Stimulated activated CD4-positive, alpha-beta T cell treated with anti-CD3 and anti-CD28 coated beads, Interleukin-4, amount 100 ng/mL, for 48 hours (primary cell): ENCODE results near the gene PCTP.

ENCODE experiments used
- DNase-seq, 2 donors: peaks; one replicate each; pipeline ENCODE4 v3.0.0-alpha.2; 2020; ENCODE audit warnings: low read depth in 2 of 2

Gene PCTP

DNA sequence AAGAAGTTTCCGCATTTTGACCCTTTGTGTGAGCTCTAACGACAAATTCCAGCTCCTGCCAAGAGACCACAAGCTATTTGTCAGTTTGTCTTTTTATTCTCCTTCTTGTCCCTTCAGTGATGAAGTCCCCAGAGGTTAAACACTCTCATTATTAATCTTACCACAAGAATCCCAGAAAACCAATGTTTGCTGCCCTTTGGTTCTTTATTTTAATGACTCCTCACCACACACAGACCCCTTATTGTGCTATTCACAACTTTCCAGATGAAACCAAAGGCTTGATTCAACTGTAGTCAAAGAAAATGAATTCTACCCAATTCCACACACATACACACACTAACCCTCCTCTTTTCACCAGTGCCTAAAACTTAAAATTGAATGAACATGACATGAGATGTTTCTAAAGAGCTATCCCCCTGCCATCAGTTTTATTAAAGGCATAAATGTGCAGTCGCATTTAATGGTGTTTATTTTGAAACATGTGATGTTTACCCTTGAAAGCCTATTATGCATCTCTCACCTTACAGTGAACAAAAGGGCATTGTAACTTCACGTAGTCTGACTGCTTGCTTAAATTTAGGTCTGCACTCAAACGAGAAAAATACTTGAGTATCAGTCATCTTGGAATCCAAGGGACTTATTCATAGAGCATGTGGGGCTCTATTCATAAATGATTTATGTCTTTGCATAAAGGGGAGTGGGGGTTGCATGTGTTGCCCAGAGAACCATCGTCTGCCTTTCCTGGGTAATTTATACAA lies 44.1 kb downstream of the PCTP start:
- DNase-seq, result no peak

DNA sequence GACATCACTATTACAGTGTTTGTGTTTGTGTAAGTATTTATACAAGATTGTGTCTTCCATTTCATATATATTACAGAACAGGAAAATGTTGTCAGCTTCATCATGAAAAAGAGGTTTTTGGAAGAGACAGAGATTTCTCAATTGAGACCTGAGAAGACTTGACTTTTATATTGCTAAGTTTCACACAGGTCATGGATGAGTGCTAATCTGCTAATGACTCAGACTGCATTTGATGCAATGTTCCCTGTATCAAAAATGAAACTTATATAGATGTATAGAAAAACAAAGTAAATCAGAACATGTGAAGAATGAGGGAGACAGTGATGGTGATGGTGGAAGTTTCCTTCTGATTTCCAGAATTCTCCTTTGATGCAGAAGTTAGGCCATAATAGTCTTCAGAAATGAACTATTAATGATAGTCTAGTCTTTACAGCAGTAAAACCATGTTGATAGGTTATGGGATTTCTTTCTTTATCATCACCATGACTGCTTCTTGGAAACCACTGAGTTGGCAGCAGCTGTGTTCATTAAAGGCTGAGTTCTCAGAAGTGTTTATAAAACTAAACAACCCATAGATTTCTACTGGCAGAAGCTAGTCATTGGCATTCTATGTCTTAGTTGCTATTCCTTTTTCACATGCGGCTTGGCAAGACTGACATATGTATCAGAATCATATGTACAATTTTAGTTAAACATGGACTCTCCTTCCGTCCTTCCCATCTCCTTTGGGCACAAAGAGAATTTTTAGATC lies 56.1 kb downstream of the PCTP start:
- no peak for DNase-seq

DNA sequence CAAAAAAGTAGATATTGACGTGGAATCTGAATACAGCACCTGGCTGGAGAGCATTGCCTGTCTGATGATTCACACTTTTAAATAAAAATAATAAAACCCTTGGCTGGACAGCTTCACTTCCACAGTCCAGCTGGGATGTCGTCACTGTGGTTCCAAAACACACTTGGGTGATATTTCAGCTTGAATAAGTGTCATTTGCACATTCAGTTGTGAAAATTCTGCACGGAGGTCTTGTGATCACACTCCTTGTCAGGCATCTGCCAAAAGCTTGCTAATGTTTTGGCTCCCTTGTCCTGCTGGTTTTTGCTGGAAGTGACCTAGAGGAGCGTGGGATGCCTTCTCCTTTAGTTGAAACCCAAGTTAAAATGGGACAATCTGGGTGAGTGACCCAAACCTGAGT lies 60.7 kb downstream of the PCTP start:
- DNase-seq, result no peak

DNA sequence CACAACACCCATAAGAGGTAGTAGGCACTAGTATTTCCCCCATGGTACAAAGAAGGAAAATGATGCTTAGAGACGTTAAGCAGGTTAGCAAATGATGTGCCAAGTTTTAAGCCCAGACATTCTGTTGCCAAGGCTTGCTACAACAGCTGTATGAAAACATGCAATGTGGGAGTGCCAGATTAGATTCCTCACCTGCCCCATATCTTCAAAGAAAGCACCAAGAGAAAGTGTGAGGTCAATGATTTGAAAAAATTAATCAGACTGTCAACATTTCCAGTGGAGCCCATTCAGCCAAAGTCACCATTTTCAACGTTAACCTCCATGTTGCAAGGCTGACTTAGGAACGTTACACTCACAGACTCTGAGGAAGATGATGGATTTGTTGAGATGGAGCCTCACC lies 61.5 kb downstream of the PCTP start:
- no peak for DNase-seq

DNA sequence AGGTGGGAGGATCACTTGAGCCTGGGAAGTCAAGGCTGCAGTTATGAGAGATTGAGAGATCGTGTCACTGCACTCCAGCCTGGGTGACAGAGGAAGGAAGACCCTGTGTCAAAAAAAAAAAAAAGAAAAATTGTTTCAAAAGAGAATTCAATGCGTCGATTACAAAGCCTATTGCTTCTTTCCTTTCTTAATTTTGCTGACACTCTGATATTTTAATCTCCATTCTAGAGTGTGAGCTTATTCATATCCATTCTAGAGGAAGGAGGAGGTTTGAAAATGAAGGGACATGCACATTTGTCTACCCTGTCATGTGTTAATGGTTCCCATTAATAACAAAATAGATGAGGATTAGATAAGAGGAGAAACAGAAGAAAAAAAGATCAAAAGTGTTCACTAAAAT lies 63.1 kb downstream of the PCTP start:
- no peak for DNase-seq

DNA sequence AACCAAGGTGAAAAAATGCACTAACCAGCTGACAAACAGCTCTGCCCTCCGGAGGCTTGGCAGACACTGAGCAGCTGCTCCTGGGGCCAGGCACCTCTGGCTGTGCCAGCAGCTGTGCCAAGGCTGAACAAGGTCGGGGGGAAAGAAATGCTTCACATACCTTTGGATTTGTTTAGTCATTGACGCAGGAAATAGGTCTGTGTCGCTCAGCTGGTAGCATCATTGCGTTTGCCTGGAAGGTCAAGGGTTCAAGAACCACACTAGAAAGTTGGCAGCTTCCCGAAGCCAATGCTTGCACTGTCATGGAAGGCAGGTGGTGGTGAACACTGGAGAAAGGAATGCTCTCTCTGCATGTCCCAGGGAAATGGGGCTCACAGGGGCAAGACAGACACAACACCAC lies 63.5 kb downstream of the PCTP start:
- no peak for DNase-seq

DNA sequence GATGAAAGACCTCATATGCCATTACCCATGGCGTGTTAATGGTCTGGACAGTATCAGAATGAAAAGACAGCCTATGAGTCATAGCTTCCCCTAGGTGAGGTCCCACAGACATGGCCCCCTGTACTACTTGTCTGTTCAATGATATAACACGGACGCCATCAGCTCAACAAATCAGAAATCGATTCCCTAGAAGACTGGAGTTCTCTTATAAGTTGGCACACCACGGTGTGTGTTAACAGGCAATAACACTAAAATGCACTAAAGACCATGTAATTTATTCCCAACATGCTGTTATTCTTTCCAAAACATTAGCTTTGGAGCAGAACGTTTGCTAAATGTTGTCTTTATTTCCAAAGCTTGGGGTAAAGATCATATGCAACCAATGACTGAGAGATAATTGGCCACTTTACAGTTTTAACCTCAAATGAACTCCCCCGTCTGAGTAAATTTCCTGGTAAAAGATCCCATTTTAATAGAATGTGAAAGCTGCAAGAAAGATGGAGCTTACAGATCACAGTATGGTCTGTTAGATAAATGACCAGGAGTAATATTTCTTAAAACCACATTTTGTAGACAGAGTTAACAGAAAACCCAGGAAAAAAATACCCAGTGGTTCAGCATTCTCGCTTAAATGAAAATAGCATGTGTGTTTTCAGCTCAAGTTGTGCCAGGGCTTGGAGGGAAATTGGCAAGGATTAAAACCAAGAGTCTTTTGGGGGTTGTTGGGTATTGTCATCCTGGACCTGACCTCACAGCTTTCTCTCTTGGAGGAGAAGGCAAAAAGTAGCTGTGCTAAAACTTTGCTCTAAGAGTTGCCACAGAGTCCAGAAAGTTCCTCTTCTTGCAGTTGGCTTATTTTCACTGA lies 65.9 kb downstream of the PCTP start:
- DNase-seq, result no peak

DNA sequence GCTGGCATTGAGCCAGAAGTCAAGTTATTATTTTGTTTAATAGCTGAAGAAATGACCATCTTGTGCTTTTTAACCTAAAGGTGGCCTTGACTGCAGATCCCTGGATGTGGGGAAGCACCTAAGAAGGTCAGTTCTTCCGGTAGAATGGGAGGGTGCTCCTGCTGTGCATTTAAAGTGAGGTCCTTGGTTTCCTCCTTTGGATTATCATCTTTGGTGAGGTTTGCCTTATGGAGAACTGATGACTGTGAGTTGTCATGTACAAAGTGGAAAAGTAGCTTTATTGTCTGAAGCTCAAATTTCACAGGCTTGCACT lies 66.5 kb downstream of the PCTP start:
- no peak for DNase-seq

DNA sequence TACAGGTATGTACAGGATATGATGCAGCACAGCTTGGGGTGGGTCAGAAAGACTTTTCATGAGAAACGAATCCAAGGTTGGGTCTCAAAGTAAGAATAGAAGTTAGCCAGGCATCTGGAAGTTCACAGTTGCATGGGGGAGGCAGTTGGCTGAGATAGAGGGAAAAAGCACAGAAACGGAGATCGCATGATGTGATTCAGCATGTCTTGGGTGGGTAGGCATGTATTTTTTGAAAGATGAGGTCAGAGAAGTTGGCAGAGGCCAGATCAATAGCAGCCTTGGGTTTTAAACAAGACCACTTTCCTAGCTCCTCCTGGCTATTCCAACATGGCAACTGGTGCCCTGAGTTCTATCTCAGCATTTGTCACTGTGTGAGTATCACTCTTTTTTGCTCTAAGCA lies 67.2 kb downstream of the PCTP start:
- DNase-seq, result no peak

DNA sequence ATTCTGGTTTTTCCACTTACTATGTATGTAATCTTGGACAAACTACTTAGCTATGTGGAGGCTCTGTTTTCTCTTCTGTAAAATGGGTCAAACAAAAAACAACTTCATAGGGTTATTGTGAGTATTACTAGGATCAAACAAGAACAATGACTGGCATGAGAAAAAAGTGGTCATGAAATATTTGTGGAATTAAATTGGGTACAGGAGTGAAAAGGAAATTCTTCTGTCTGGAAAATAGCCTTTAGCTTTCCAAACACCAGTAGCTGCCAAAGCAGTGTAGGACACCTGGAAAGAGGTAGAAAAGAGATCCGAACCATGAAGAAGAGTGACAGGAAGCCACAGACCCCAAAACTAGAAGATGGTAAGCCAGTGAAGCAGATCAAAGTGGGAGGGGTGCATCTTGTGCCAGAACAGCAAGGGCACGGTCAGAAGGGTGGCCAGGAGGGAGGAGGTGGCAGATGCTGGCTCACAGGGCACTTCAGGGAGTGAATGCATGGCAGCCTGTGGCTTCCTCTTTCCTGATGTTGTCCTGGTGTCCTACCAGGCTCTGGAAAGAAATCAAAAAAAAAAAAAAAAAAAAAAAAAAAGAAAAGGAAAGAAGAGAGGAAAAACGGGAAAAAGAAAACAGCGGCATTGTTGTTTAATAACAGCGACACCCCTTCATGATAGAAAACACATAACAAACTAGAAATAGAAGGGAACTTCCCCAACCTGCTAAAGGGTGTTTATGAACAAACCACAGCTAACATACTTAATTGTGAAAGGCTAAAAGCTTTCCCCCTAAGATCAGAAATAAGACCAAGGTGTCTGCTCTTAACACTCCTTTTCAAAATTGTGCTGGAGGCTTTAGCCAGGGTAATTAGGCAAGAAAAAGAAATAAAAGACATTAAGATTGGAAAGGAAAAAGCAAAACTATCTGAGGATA lies 67.9 kb downstream of the PCTP start:
- no peak for DNase-seq

DNA sequence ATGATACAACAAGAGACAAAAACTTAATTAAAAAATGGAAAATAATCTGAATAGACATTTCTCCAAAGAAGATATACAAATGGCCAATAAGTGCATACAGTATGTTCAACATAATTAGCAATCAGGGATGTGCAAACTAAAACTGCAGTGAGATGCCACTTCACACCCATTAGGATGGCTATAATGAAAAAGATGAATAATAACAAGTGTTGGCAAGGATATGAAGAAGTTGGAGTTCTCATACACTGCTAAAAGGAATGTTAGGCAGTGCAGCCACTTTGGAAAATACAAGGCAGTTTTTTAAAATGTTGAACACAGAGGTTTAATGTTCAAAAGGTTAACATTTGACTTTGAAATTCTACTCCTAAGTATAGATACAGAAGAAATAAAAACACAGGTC lies 69.8 kb downstream of the PCTP start:
- DNase-seq, result no peak

DNA sequence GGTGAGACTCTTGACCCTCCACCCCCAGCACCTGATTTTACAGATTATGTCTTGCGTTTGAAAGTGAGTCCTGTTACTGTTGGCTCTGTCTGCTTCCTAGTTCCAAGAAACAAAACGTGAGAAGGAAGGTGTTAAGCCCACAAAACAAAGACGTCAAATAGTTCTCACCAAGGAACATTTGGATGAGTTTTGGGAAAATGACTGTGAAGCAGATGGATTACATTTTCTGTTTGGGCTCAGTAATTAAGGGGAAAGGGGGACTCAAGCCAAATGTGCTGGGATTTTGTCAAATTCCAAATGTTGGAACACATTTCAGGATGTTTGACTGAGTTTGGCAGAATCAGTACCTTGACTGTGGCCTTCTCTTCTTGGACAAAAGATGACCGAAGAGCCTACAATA lies 71.2 kb downstream of the PCTP start:
- no peak for DNase-seq

DNA sequence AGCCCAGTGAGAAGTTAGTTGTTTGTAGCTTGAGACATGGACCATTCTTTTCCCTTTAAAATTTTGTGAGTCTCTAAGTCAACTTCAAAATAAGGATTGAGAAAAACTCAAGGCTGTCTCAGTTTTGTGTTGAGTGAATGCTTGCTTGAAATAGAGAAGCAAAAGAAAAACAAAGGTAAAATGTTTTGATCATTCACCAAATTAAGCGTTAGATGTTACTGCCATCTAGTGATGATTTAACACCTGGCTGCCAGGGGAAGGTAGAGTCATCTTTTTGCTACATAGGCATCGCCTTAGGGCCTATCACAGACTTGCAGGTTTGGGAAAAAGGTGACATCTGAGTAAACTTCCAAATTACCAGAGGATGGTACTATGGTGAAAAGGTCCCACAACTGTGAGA lies 74.4 kb downstream of the PCTP start:
- DNase-seq, result no peak
